ENCODE data around the gene KIF6. TPM values are rescaled to one million over a fixed set of nuclear protein-coding genes. Genes with fewer than 3 reads are reported as not detected.

KIF6 gene
- total RNA-seq, 1 donor from 2014 or later = not detected

- TF ChIP-seq POLR2A (IDR thresholded peaks at IDR 0.05) (no peak), POLR2AphosphoS5 (IDR thresholded peaks at IDR 0.05; ENCODE audit: insufficient read depth in 1 of 2, low read depth in 1 of 2) (no peak), CTCF (IDR thresholded peaks at IDR 0.05) (no peak)
- no peaks in the 10 kb centered on the region for H3K36me3 ChIP-seq
- no peaks in the 10 kb centered on the region for H3K27me3 ChIP-seq
- DNase-seq (ENCODE audit: extremely low spot score in 2 of 2) = no peak
- no peak overlapping the region for H3K4me3 ChIP-seq
- intact Hi-C loops (cut with DNase I) = no loop called here
- H3K4me1 ChIP-seq = peaks cover 9% of the 10 kb centered on the region
- H3K27ac ChIP-seq = no peak overlapping the region
- H3K9me3 ChIP-seq = no peaks in the 10 kb centered on the region
Measured at GRCh38 chr6:39614393-39614950, 110.7 kb downstream of the KIF6 start.

GRCh38 chr6:39610221-39610620 is 115.0 kb downstream of the KIF6 start:
- H3K27ac ChIP-seq = no peak overlapping the region
- peaks cover 9% of the 10 kb centered on the region for H3K4me1 ChIP-seq
- intact Hi-C loops (cut with DNase I) = no loop called here
- DNase-seq (ENCODE audit: extremely low spot score in 2 of 2) = no peak
- no peak overlapping the region for H3K4me3 ChIP-seq
- no peak for TF ChIP-seq POLR2AphosphoS5 (IDR thresholded peaks at IDR 0.05; ENCODE audit: insufficient read depth in 1 of 2, low read depth in 1 of 2)
- TF ChIP-seq POLR2A (IDR thresholded peaks at IDR 0.05) = no peak
- no peak for TF ChIP-seq CTCF (IDR thresholded peaks at IDR 0.05)
- H3K36me3 ChIP-seq = no peaks in the 10 kb centered on the region
- no peaks in the 10 kb centered on the region for H3K27me3 ChIP-seq
- no peaks in the 10 kb centered on the region for H3K9me3 ChIP-seq

- Histone ChIP-seq H3K27ac (no peak overlapping the region), H3K4me1 (peaks cover 9% of the 10 kb centered on the region), H3K9me3 (no peaks in the 10 kb centered on the region), H3K27me3 (no peaks in the 10 kb centered on the region), H3K36me3 (no peaks in the 10 kb centered on the region), H3K4me3 (no peak overlapping the region)
- intact Hi-C loops (cut with DNase I) = no loop called here
- TF ChIP-seq CTCF (IDR thresholded peaks at IDR 0.05) = no peak
- no peak for TF ChIP-seq POLR2A (IDR thresholded peaks at IDR 0.05)
- no peak for TF ChIP-seq POLR2AphosphoS5 (IDR thresholded peaks at IDR 0.05; ENCODE audit: insufficient read depth in 1 of 2, low read depth in 1 of 2)
- no peak for DNase-seq (ENCODE audit: extremely low spot score in 2 of 2)
Measured at GRCh38 chr6:39608652-39609345, 116.4 kb downstream of the KIF6 start.

GRCh38 chr6:39602601-39603519 is 122.3 kb downstream of the KIF6 start:
- H3K27ac ChIP-seq = no peak overlapping the region
- H3K4me3 ChIP-seq = no peak overlapping the region
- H3K36me3 ChIP-seq = no peaks in the 10 kb centered on the region
- intact Hi-C loops (cut with DNase I) = no loop called here
- H3K4me1 ChIP-seq = no peaks in the 10 kb centered on the region
- no peak for DNase-seq (ENCODE audit: extremely low spot score in 2 of 2)
- no peaks in the 10 kb centered on the region for H3K27me3 ChIP-seq
- no peak for TF ChIP-seq CTCF (IDR thresholded peaks at IDR 0.05)
- no peak for TF ChIP-seq POLR2AphosphoS5 (IDR thresholded peaks at IDR 0.05; ENCODE audit: insufficient read depth in 1 of 2, low read depth in 1 of 2)
- no peak for TF ChIP-seq POLR2A (IDR thresholded peaks at IDR 0.05)
- no peaks in the 10 kb centered on the region for H3K9me3 ChIP-seq
